GM23338 (cell line): Measurements from ENCODE around the gene B3GNT9. TPM values are rescaled to one million over a fixed set of nuclear protein-coding genes. Genes with fewer than 3 reads are reported as not detected.

Experiments
- ATAC-seq: fragments of 200-7000 bp; cut with Tn5 transposase; 3 replicates; pipeline ENCODE4 v1.9.1; 2020
- DNase-seq: peaks from one replicate; pipeline ENCODE4 v3.0.0-alpha.2; 2015; ENCODE audit warnings: low spot score
- H2AFZ ChIP-seq: fragments of 200-600 bp; sonication (generic); 2 replicates; pipeline ENCODE4 v1.8.0; 2016; ENCODE audit warnings: antibody characterized with exemption, mild to moderate bottlenecking, moderate library complexity
- H3F3A ChIP-seq: fragments of 200-600 bp; sonication (generic); replicated peaks from 2 replicates; pipeline ENCODE4 v1.8.0; 2017; ENCODE audit warnings: antibody characterized with exemption, mixed run types, low read depth
- H3K27ac ChIP-seq: fragments of 200-600 bp; sonication (generic); 2 replicates; pipeline ENCODE4 v1.6.1; 2016; ENCODE audit warnings: low read depth
- H3K27me3 ChIP-seq: fragments of 200-600 bp; sonication (generic); 2 replicates; pipeline ENCODE4 v1.8.0; 2016; ENCODE audit warnings: mild to moderate bottlenecking, mixed run types, moderate library complexity; ENCODE audit not compliant: insufficient read depth
- H3K36me3 ChIP-seq: fragments of 200-600 bp; sonication (generic); 2 replicates; pipeline ENCODE4 v1.8.0; 2016; ENCODE audit warnings: mild to moderate bottlenecking; ENCODE audit not compliant: insufficient read depth
- H3K4me1 ChIP-seq: fragments of 200-600 bp; sonication (generic); 2 replicates; pipeline ENCODE4 v1.8.0; 2016; ENCODE audit warnings: mild to moderate bottlenecking, moderate library complexity; ENCODE audit not compliant: insufficient read depth
- H3K4me2 ChIP-seq: fragments of 200-600 bp; sonication (generic); 2 replicates; pipeline ENCODE4 v1.7.1; 2017; ENCODE audit warnings: mixed run types
- H3K4me3 ChIP-seq: fragments of 200-600 bp; sonication (generic); 2 replicates; pipeline ENCODE4 v1.6.1; 2016; ENCODE audit warnings: mixed run types
- H3K79me2 ChIP-seq: fragments of 200-600 bp; sonication (generic); replicated peaks from 2 replicates; pipeline ENCODE4 v1.8.0; 2017; ENCODE audit warnings: mild to moderate bottlenecking; ENCODE audit not compliant: insufficient read depth
- H3K9me2 ChIP-seq: fragments of 200-600 bp; sonication (generic); 2 replicates; pipeline ENCODE4 v1.8.0; 2017; ENCODE audit not compliant: insufficient read depth
- H4K20me1 ChIP-seq: fragments of 200-600 bp; sonication (generic); replicated peaks from 2 replicates; pipeline ENCODE4 v1.8.0; 2017; ENCODE audit warnings: mild to moderate bottlenecking; ENCODE audit not compliant: insufficient read depth
- H3K27ac Mint-ChIP-seq: 2 replicates; pipeline ENCODE4 v1.8.0; 2020; ENCODE audit warnings: inconsistent platforms, mild to moderate bottlenecking, moderate library complexity, mixed read lengths
- H3K27me3 Mint-ChIP-seq: 3 replicates; pipeline ENCODE4 v1.8.0; 2022; ENCODE audit warnings: low read depth, mild to moderate bottlenecking, moderate library complexity, mixed read lengths, inconsistent platforms; ENCODE audit not compliant: insufficient read depth, poor library complexity
- H3K36me3 Mint-ChIP-seq: 3 replicates; pipeline ENCODE4 v1.8.0; 2021; ENCODE audit warnings: low read depth, mild to moderate bottlenecking, inconsistent platforms, moderate library complexity, mixed read lengths
- H3K4me1 Mint-ChIP-seq: 3 replicates; pipeline ENCODE4 v1.8.0; 2020; ENCODE audit warnings: mild to moderate bottlenecking, inconsistent platforms, mixed read lengths
- H3K4me3 Mint-ChIP-seq: 3 replicates; pipeline ENCODE4 v1.8.0; 2021; ENCODE audit warnings: moderate library complexity, mild to moderate bottlenecking, inconsistent platforms, mixed read lengths
- H3K9me3 Mint-ChIP-seq: 3 replicates; pipeline ENCODE4 v1.8.0; 2020; ENCODE audit warnings: moderate library complexity, mild to moderate bottlenecking, inconsistent platforms, mixed read lengths
- EZH2 ChIP-seq: fragments of 200-600 bp; sonication (generic); IDR thresholded peaks from one replicate; pipeline ENCODE4 v1.8.0; 2017; ENCODE audit warnings: antibody characterized with exemption, mild to moderate bottlenecking, low read depth; ENCODE audit not compliant: unreplicated experiment
- EZH2phosphoT487 ChIP-seq: fragments of 200-600 bp; sonication (generic); IDR thresholded peaks from one replicate; pipeline ENCODE4 v1.8.1; 2018; ENCODE audit warnings: antibody characterized with exemption; ENCODE audit not compliant: unreplicated experiment
- STAT1 ChIP-seq: IDR thresholded peaks from one replicate; pipeline ENCODE4 v1.6.1; 2016; ENCODE audit warnings: antibody characterized with exemption; ENCODE audit not compliant: unreplicated experiment
- ZNF114 ChIP-seq: fragments of 250-450 bp; sonication (Bioruptor Pico); IDR thresholded peaks from 2 replicates; pipeline ENCODE4 v1.5.0; 2020; ENCODE audit warnings: mild to moderate bottlenecking, moderate library complexity
- polyA plus RNA-seq: library from polyadenylated mRNA; unstranded; fragments of >200 nt; fragmentation: Nextera tagmentation; extraction: Ambion mirVana; gene quantifications from 2 replicates; pipeline ENCODE4 v1.2.1, GENCODE V29; 2016
- total RNA-seq: library from RNA; depleted of rRNA; stranded (reverse); fragments of >200 nt; shearing (Covaris generic); gene quantifications from 2 replicates; pipeline ENCODE4 v1.2.3, GENCODE V29; 2014
- TF ChIP-seq, protein P1 (sequence below): IDR thresholded peaks from 2 replicates; pipeline ENCODE4 v1.6.1; 2016; ENCODE audit warnings: antibody characterized with exemption

The B3GNT9 gene
- total and polyA plus RNA-seq, 2 experiments from 2014 or later = 0.99 to 7.0 TPM

DNA sequence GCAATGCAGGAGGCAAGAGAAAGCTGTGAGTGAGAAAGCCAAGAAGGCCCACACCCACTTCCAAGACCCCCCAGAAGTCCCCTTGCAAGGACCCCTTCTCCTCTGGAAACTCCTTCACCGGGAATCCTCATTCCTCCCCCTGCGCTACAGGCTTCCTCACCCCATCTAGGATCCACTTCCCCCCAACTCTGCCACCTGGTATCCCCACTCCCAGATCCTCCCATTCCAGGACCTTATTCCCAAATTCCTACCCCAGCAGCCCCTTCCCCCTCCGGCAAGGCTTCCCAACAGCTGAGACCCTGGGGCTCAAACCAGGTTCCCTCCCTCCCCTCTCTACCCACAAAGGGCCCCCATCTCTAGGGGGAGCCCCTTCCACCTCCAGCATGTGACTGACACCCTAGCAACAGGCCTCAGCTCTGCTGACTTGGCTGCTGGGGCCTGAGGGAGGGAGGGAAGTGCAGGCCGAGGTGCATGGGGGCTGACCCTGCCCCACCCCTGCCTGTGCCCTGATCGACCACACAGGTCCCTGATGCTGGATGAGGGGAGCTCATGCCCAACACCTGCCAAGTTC lies 15.9 kb upstream of the B3GNT9 start:
- H3K4me3 ChIP-seq = 0 out of 2 replicates have a peak overlapping the region, but pooled peaks have one; percentile 28
- peaks cover 14% of the 10 kb centered on the region; the same call in 1 of the 2 replicates for H3F3A ChIP-seq
- peaks cover 97% of the 10 kb centered on the region for H3K27me3 ChIP-seq
- no peaks in the 10 kb centered on the region for H3K36me3 ChIP-seq
- no peaks in the 10 kb centered on the region; the same call in 1 of the 2 replicates for H4K20me1 ChIP-seq
- Mint-ChIP-seq H3K4me3 (peak overlapping the region; percentile 62; the same call in 2 of the 3 replicates), H3K9me3 (no peaks in the 10 kb centered on the region; the same call in 2 of the 3 replicates), H3K36me3 (no peaks in the 10 kb centered on the region), H3K27me3 (peaks cover 95% of the 10 kb centered on the region), H3K27ac (no peak overlapping the region), H3K4me1 (peaks cover 40% of the 10 kb centered on the region)
- no peak overlapping the region for H2AFZ ChIP-seq
- ATAC-seq (no peak), DNase-seq (no peak)
- peaks cover 21% of the 10 kb centered on the region for H3K4me1 ChIP-seq
- peak; percentile 37 for TF ChIP-seq EZH2
- TF ChIP-seq, protein P1, sequence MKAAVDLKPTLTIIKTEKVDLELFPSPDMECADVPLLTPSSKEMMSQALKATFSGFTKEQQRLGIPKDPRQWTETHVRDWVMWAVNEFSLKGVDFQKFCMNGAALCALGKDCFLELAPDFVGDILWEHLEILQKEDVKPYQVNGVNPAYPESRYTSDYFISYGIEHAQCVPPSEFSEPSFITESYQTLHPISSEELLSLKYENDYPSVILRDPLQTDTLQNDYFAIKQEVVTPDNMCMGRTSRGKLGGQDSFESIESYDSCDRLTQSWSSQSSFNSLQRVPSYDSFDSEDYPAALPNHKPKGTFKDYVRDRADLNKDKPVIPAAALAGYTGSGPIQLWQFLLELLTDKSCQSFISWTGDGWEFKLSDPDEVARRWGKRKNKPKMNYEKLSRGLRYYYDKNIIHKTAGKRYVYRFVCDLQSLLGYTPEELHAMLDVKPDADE = no peak
- H3K79me2 ChIP-seq = no peaks in the 10 kb centered on the region
- no peak overlapping the region for H3K27ac ChIP-seq
- H3K4me2 ChIP-seq = peak overlapping the region; percentile 79; the same call in 1 of the 2 replicates
- no peaks in the 10 kb centered on the region for H3K9me2 ChIP-seq

DNA sequence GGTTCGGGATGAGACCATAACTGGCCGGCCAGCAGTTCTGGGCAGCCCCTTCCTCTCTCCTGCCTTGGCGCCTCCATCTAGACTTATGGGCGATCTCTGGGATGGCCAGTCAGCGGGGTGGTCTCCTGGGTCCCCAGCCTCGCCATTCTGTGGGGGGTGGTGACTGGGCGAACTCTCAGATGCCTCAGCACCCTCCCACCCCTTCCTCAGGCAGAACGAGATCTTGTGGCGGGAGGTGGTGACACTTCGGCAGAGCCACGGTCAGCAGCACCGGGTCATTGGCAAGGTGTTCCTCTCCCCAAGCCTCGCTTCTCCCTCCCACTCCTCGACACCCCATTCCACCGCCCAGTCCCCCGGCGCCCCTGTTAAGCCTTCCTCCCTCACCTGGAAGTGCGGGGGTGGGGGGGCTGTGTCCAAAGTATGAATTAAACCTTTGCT lies 15.3 kb upstream of the B3GNT9 start:
- Histone ChIP-seq H3K27me3 (peaks cover 97% of the 10 kb centered on the region), H3K36me3 (no peaks in the 10 kb centered on the region), H3K4me1 (peaks cover 22% of the 10 kb centered on the region), H3K9me2 (no peaks in the 10 kb centered on the region), H3K27ac (no peak overlapping the region), H3K79me2 (no peaks in the 10 kb centered on the region), H3K4me3 (0 out of 2 replicates have a peak overlapping the region, but pooled peaks have one; percentile 28), H2AFZ (no peak overlapping the region), H3K4me2 (peak overlapping the region; percentile 79; the same call in 1 of the 2 replicates), H3F3A (peaks cover 10% of the 10 kb centered on the region; the same call in 1 of the 2 replicates), H4K20me1 (no peaks in the 10 kb centered on the region; the same call in 1 of the 2 replicates)
- Mint-ChIP-seq H3K4me3 (peak overlapping the region; percentile 62), H3K36me3 (no peaks in the 10 kb centered on the region), H3K4me1 (peaks cover 39% of the 10 kb centered on the region), H3K9me3 (no peaks in the 10 kb centered on the region; the same call in 2 of the 3 replicates), H3K27me3 (peaks cover 95% of the 10 kb centered on the region), H3K27ac (no peak overlapping the region)
- ATAC-seq = no peak
- TF ChIP-seq EZH2phosphoT487 = peak; percentile 80
- no peak for TF ChIP-seq STAT1
- peak; percentile 96 for TF ChIP-seq EZH2
- no peak for DNase-seq

DNA sequence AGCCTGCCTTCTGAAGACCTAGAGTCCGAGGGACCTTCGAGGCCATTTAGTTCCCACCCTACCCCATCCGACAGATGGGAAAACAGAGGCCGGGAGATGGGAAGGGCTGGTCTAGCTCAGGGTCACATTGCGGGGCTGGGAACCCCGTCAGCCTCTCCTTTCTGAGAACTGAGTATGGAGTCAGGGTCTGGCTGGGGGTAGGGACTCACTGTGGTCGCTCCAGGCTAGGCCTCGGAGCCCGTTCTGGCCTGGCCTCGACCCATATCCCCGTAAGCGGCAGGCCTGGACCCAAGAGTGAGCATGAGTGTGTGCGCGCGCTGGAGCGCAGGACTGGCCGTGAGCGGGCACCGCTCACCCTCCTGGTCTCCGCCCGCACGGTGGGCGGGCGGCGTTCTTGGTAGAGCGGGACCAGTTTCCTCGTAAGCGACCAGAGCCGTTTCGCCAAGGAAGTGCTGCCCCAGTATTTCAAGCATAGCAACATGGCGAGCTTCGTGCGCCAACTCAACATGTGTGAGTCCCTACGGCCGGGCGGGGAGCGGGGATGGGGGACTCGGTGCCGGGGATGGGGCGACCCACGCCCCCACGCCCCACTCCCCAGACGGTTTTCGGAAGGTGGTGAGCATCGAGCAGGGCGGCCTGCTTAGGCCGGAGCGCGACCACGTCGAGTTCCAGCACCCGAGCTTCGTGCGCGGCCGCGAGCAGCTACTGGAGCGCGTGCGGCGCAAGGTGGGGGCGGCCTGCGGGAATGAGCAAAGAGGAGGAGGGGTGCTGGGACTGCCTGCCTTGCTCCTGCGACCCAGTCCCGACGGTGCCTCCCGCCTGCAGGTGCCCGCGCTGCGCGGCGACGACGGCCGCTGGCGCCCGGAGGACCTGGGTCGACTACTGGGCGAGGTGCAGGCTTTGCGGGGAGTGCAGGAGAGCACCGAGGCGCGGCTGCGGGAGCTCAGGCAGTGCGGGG lies 14.6 kb upstream of the B3GNT9 start:
- H3K4me3 ChIP-seq = peak overlapping the region; percentile 59
- H3K4me1 ChIP-seq = peaks cover 22% of the 10 kb centered on the region
- TF ChIP-seq EZH2 (peak; percentile 95), EZH2phosphoT487 (peak; percentile 95), ZNF114 (CRISPR knock-in tag) (no peak)
- H3K36me3 ChIP-seq = no peaks in the 10 kb centered on the region
- peaks cover 97% of the 10 kb centered on the region for H3K27me3 Mint-ChIP-seq
- H3K79me2 ChIP-seq = no peaks in the 10 kb centered on the region
- H3K27ac Mint-ChIP-seq = no peak overlapping the region
- peaks cover 99% of the 10 kb centered on the region for H3K27me3 ChIP-seq
- no peak overlapping the region for H3K27ac ChIP-seq
- DNase-seq (peak; percentile 73), ATAC-seq (peak; percentile 0)
- H3K4me2 ChIP-seq = peak overlapping the region; percentile 79
- H3F3A ChIP-seq = peaks cover 10% of the 10 kb centered on the region
- no peaks in the 10 kb centered on the region for H3K36me3 Mint-ChIP-seq
- no peaks in the 10 kb centered on the region; the same call in 1 of the 2 replicates for H4K20me1 ChIP-seq
- peak overlapping the region; percentile 60 for H3K4me3 Mint-ChIP-seq
- H3K4me1 Mint-ChIP-seq = peaks cover 36% of the 10 kb centered on the region
- peaks cover 2% of the 10 kb centered on the region; the same call in 2 of the 3 replicates for H3K9me3 Mint-ChIP-seq
- H2AFZ ChIP-seq = peak overlapping the region; percentile 47; the same call in 1 of the 2 replicates
- no peaks in the 10 kb centered on the region for H3K9me2 ChIP-seq
